H1 (cell line): ENCODE data around the gene NAV2. TPM values are rescaled to one million over a fixed set of nuclear protein-coding genes. Genes with fewer than 3 reads are reported as not detected.

Experiments used
- CTBP2 ChIP-seq: IDR thresholded peaks from 2 replicates; pipeline ENCODE4 v1.7.0; 2011; ENCODE audit warnings: borderline replicate concordance, mild to moderate bottlenecking, moderate library complexity, mixed read lengths, low read length; ENCODE audit not compliant: insufficient read depth, insufficient read length
- FOSL1 ChIP-seq: IDR thresholded peaks from 2 replicates; pipeline ENCODE4 v1.6.1; 2011; ENCODE audit warnings: mild to moderate bottlenecking, low read depth, low read length, moderate library complexity; ENCODE audit not compliant: insufficient read depth
- KDM1A ChIP-seq: fragments of 200-600, 300-600 bp; sonication (generic); IDR thresholded peaks from 2 replicates; pipeline ENCODE4 v1.7.1; 2016; ENCODE audit warnings: mild to moderate bottlenecking, low read length, borderline replicate concordance
- NANOG ChIP-seq: IDR thresholded peaks from 2 replicates; pipeline ENCODE4 v1.6.1; 2011; ENCODE audit warnings: low read length, low read depth, mild to moderate bottlenecking, inconsistent platforms; ENCODE audit not compliant: insufficient read depth, poor library complexity, severe bottlenecking
- PHF8 ChIP-seq: fragments of 200-600 bp; sonication (generic); conservative IDR thresholded peaks from 2 replicates; pipeline ENCODE4 v1.7.1; 2012; ENCODE audit warnings: low read depth, mild to moderate bottlenecking, inconsistent platforms, low read length, moderate library complexity
- SAP30 ChIP-seq: fragments of 300-600 bp; sonication (generic); IDR thresholded peaks from 2 replicates; pipeline ENCODE4 v1.7.1; 2012; ENCODE audit warnings: low read length, moderate library complexity, mild to moderate bottlenecking, inconsistent platforms; ENCODE audit not compliant: insufficient read depth, insufficient replicate concordance
- polyA plus RNA-seq, 7 experiments: library from polyadenylated mRNA; depleted of rRNA in 3 of 7; stranded (reverse) in 5 of 7; unstranded in 2 of 7; fragments of >200 nt in 5 of 7; fragments of 200-250 nt in 2 of 7; gene quantifications; 1 replicate in 5 of 7; 2 replicates in 1 of 7; 4 replicates in 1 of 7; pipeline versions ENCODE4 v1.2.1 to v1.2.3, GENCODE V29; 2011 to 2013; ENCODE audit warnings: missing spikeins in 2 of 7, mixed read lengths in 2 of 7
- total RNA-seq: library from RNA; stranded (reverse); fragmentation: NEBNext Ultra II Directional; extraction: Animal tissue kit (Norgen Biotek cat#: 25700); gene quantifications from 2 replicates; pipeline ENCODE4 v1.2.1, GENCODE V29; 2021

NAV2 gene
- total and polyA plus RNA-seq, 2 of the 8 experiments (the other 6 are each of a cell fraction or from before 2014, with no cell fraction given) = 35.6 to 73.6 TPM

DNA sequence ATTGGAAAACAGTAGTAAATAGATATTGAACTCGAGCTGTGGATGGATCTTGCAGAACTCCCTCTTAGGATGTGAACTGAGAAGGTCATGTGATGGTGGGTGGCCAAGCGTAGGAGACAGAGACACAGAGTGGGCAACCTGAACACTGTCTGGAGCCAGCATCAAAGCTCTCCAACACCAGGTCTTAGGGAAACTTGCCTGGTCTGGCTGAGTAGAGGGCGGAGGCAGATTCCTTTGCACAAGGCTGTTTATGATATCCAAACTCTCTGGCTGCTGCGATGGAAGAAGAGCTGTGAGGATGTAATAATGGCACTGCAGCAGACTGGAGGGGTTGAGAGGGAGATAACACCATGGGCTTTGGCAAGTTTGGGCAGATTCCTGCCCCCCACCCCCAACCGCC is 10.1 kb downstream of the NAV2 start (continued):
- TF ChIP-seq SAP30 = no peak
- TF ChIP-seq PHF8 = no peak
- TF ChIP-seq FOSL1 = no peak
- TF ChIP-seq NANOG = no peak
- TF ChIP-seq CTBP2 = no peak
- TF ChIP-seq KDM1A = no peak
